BJ (cell line): ENCODE results near the gene ARHGEF39. TPM values are rescaled to one million over a fixed set of nuclear protein-coding genes. Genes with fewer than 3 reads are reported as not detected.

Experiments
- CTCF ChIA-PET: fragments of 350-600 bp; formaldehyde crosslinking; extraction: SDS; loops from one replicate; lab custom pipeline; 2021; ENCODE audit warnings: antibody characterized with exemption, inconsistent platforms; lab: Yijun Ruan, JAX
- POLR2A ChIA-PET: fragments of 300-600 bp; sonication (Branson Sonifier 250); formaldehyde crosslinking; extraction: SDS; loops from one replicate; lab custom pipeline; 2021; ENCODE audit warnings: antibody characterized with exemption; lab: Charles Lee
- DNase-seq: peaks from one replicate; pipeline ENCODE4 v3.0.0-alpha.2; 2011; ENCODE audit warnings: low read depth
- H3K27me3 ChIP-seq: 2 replicates; pipeline ENCODE4 v1.6.0; 2011; ENCODE audit warnings: low read length; ENCODE audit not compliant: control insufficient read depth, insufficient read depth
- H3K36me3 ChIP-seq: 2 replicates; pipeline ENCODE4 v1.5.1; 2011; ENCODE audit warnings: low read length; ENCODE audit not compliant: control insufficient read depth, insufficient read depth
- H3K4me3 ChIP-seq: 2 replicates; pipeline ENCODE4 v1.5.1; 2011; ENCODE audit warnings: low read depth, mild to moderate bottlenecking, control low read depth, low read length
- CTCF ChIP-seq: IDR thresholded peaks from 2 replicates; pipeline ENCODE4 v1.5.1; 2011; ENCODE audit warnings: low read depth, mild to moderate bottlenecking, control low read depth, inconsistent platforms, low read length, moderate library complexity; ENCODE audit not compliant: insufficient read depth
- polyA plus RNA-seq: library from polyadenylated mRNA; depleted of rRNA; stranded (reverse); fragments of >200 nt; gene quantifications from 2 replicates; pipeline ENCODE4 v1.2.3, GENCODE V29; 2011

Gene ARHGEF39
- polyA plus RNA-seq, 1 experiment: 4.1 TPM

- CTCF ChIA-PET: interaction anchor here (0.9 to 16.4 kb wide), 3 partner anchors 9 to 84 kb away, joined by 3 to 177 read pairs (median 3); no protein-coding TSS in a partner anchor
- Histone ChIP-seq H3K4me3 (no peak overlapping the region), H3K27me3 (no peaks in the 10 kb centered on the region), H3K36me3 (peaks cover 68% of the 10 kb centered on the region)
- TF ChIP-seq CTCF: no peak
- no peak for DNase-seq
- POLR2A ChIA-PET: no interaction called here
Observed at GRCh38 chr9:35705836-35706430, 40.9 kb upstream of the ARHGEF39 start.

- H3K27me3 ChIP-seq: no peaks in the 10 kb centered on the region
- no peak overlapping the region for H3K4me3 ChIP-seq
- DNase-seq: no peak
- POLR2A ChIA-PET: no interaction called here
- CTCF ChIA-PET: interaction anchor here (0.7 to 16.4 kb wide), 4 partner anchors 8 to 85 kb away, joined by 3 to 177 read pairs (median 3); no protein-coding TSS in a partner anchor
- H3K36me3 ChIP-seq: peaks cover 65% of the 10 kb centered on the region
- no peak for TF ChIP-seq CTCF
Observed at GRCh38 chr9:35705372-35705771, 40.4 kb upstream of the ARHGEF39 start.

- TF ChIP-seq CTCF: no peak
- Histone ChIP-seq H3K36me3 (peaks cover 77% of the 10 kb centered on the region), H3K4me3 (no peak overlapping the region), H3K27me3 (no peaks in the 10 kb centered on the region)
- ChIA-PET CTCF (interaction anchor here (1.6 to 16.4 kb wide), 2 partner anchors 7 to 22 kb away, joined by 3 to 177 read pairs; no protein-coding TSS in a partner anchor), POLR2A (no interaction called here)
- DNase-seq: no peak
Observed at GRCh38 chr9:35703906-35704672, 39.1 kb upstream of the ARHGEF39 start.

GRCh38 chr9:35702696-35703095, 37.7 kb upstream of the ARHGEF39 start:
- no peak for TF ChIP-seq CTCF
- DNase-seq: no peak
- ChIA-PET POLR2A (no interaction called here), CTCF (interaction anchor here (1.6 kb wide), 1 partner anchor 24 kb away, joined by 3 read pairs; no protein-coding TSS in a partner anchor)
- H3K4me3 ChIP-seq: no peak overlapping the region
- H3K27me3 ChIP-seq: no peaks in the 10 kb centered on the region
- peaks cover 82% of the 10 kb centered on the region for H3K36me3 ChIP-seq

- CTCF ChIA-PET: interaction anchor here (0.8 to 8.9 kb wide), 4 partner anchors 11 to 39 kb away, joined by 3 to 177 read pairs (median 61); partner anchors contain the start of gene TPM2
- no peak for TF ChIP-seq CTCF
Observed at GRCh38 chr9:35700942-35701341, 35.9 kb upstream of the ARHGEF39 start.

More at GRCh38 chr9:35700942-35701341, 35.9 kb upstream of the ARHGEF39 start:
- no peak overlapping the region for H3K4me3 ChIP-seq
- peaks cover 72% of the 10 kb centered on the region for H3K36me3 ChIP-seq
- POLR2A ChIA-PET: interaction anchor here (1.0 kb wide), 1 partner anchor 10 kb away, joined by 24 read pairs; no protein-coding TSS in a partner anchor
- H3K27me3 ChIP-seq: no peaks in the 10 kb centered on the region
- DNase-seq: no peak
